Spleen (tissue), 7 donors: ENCODE results near the gene KCNAB1.

Source experiments
- POLR2A ChIP-seq, 3 donors: fragments of 450-650 bp; IDR thresholded peaks; one replicate each; pipeline ENCODE4 v1.5.1; 2017; ENCODE audit warnings: antibody characterized with exemption in 3 of 3, mild to moderate bottlenecking in 1 of 3
- POLR2AphosphoS5 ChIP-seq, 3 donors: sonication (generic); formaldehyde crosslinking; IDR thresholded peaks; one replicate each; pipeline ENCODE4 v1.5.1; 2017; ENCODE audit warnings: antibody characterized with exemption in 3 of 3
- TF ChIP-seq, protein P1 (sequence below), 11 experiments: fragments of 200-600 bp in 7 of 11; fragments of 450-650 bp in 4 of 11; sonication (generic) in 4 of 11; IDR thresholded peaks in 8 of 11; conservative IDR thresholded peaks in 3 of 11; 1 replicate in 7 of 11; 2 replicates in 4 of 11; pipeline versions ENCODE4 v1.4.0 to v1.8.0; 2016 to 2021; ENCODE audit warnings: antibody characterized with exemption in 11 of 11, inconsistent platforms in 4 of 11, mild to moderate bottlenecking in 1 of 11
- donor health status: DM: no; HTN: no; CAD: no; lungs with moderate emphysema.
- donor health status: DM: no; HTN: no; CAD: no.
- donor health status: DM: no; HTN: no; CAD: no.

GRCh38 chr3:156472684-156473083 is 352.3 kb downstream of the KCNAB1 start:
- TF ChIP-seq POLR2A (IDR thresholded peaks at IDR 0.05) (no peak), POLR2AphosphoS5 (IDR thresholded peaks at IDR 0.05) (no peak)
- TF ChIP-seq, protein P1, sequence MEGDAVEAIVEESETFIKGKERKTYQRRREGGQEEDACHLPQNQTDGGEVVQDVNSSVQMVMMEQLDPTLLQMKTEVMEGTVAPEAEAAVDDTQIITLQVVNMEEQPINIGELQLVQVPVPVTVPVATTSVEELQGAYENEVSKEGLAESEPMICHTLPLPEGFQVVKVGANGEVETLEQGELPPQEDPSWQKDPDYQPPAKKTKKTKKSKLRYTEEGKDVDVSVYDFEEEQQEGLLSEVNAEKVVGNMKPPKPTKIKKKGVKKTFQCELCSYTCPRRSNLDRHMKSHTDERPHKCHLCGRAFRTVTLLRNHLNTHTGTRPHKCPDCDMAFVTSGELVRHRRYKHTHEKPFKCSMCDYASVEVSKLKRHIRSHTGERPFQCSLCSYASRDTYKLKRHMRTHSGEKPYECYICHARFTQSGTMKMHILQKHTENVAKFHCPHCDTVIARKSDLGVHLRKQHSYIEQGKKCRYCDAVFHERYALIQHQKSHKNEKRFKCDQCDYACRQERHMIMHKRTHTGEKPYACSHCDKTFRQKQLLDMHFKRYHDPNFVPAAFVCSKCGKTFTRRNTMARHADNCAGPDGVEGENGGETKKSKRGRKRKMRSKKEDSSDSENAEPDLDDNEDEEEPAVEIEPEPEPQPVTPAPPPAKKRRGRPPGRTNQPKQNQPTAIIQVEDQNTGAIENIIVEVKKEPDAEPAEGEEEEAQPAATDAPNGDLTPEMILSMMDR (IDR thresholded peaks at IDR 0.05 in 8 of 11, conservative IDR thresholded peaks at IDR 0.05 in 3 of 11) = no peak
